BJ (cell line): Measurements from ENCODE around the gene TEAD2. TPM values are rescaled to one million over a fixed set of nuclear protein-coding genes. Genes with fewer than 3 reads are reported as not detected.

Source experiments
- CTCF ChIA-PET: fragments of 350-600 bp; formaldehyde crosslinking; extraction: SDS; loops from one replicate; lab custom pipeline; 2021; ENCODE audit warnings: antibody characterized with exemption, inconsistent platforms; lab: Yijun Ruan, JAX
- POLR2A ChIA-PET: fragments of 300-600 bp; sonication (Branson Sonifier 250); formaldehyde crosslinking; extraction: SDS; loops from one replicate; lab custom pipeline; 2021; ENCODE audit warnings: antibody characterized with exemption; lab: Charles Lee
- DNase-seq: peaks from one replicate; pipeline ENCODE4 v3.0.0-alpha.2; 2011; ENCODE audit warnings: low read depth
- H3K27me3 ChIP-seq: 2 replicates; pipeline ENCODE4 v1.6.0; 2011; ENCODE audit warnings: low read length; ENCODE audit not compliant: control insufficient read depth, insufficient read depth
- H3K36me3 ChIP-seq: 2 replicates; pipeline ENCODE4 v1.5.1; 2011; ENCODE audit warnings: low read length; ENCODE audit not compliant: control insufficient read depth, insufficient read depth
- H3K4me3 ChIP-seq: 2 replicates; pipeline ENCODE4 v1.5.1; 2011; ENCODE audit warnings: low read depth, mild to moderate bottlenecking, control low read depth, low read length
- CTCF ChIP-seq: IDR thresholded peaks from 2 replicates; pipeline ENCODE4 v1.5.1; 2011; ENCODE audit warnings: low read depth, mild to moderate bottlenecking, control low read depth, inconsistent platforms, low read length, moderate library complexity; ENCODE audit not compliant: insufficient read depth
- polyA plus RNA-seq: library from polyadenylated mRNA; depleted of rRNA; stranded (reverse); fragments of >200 nt; gene quantifications from 2 replicates; pipeline ENCODE4 v1.2.3, GENCODE V29; 2011

TEAD2 gene
- polyA plus RNA-seq, 1 experiment = 37.1 TPM

- no peak for DNase-seq
- ChIA-PET POLR2A (interaction anchor here (0.6 kb wide), 1 partner anchor 19 kb away, joined by 5 read pairs; no protein-coding TSS in a partner anchor), CTCF (no interaction called here)
- H3K4me3 ChIP-seq = no peak overlapping the region
- no peaks in the 10 kb centered on the region for H3K27me3 ChIP-seq
- no peak for TF ChIP-seq CTCF
- peaks cover 25% of the 10 kb centered on the region for H3K36me3 ChIP-seq
These were observed 19.1 kb downstream of the TEAD2 start for GRCh38 chr19:49343123-49343522.

GRCh38 chr19:49342291-49342721 lies 19.9 kb downstream of the TEAD2 start:
- Histone ChIP-seq H3K27me3 (no peaks in the 10 kb centered on the region), H3K4me3 (no peak overlapping the region), H3K36me3 (peaks cover 21% of the 10 kb centered on the region)
- ChIA-PET POLR2A (no interaction called here), CTCF (interaction anchor here (1.2 kb wide), 1 partner anchor 41 kb away, joined by 6 read pairs; no protein-coding TSS in a partner anchor)
- no peak for DNase-seq
- no peak for TF ChIP-seq CTCF

GRCh38 chr19:49340865-49341718 lies 21.1 kb downstream of the TEAD2 start:
- POLR2A ChIA-PET = no interaction called here
- no peak overlapping the region for H3K4me3 ChIP-seq
- peaks cover 14% of the 10 kb centered on the region for H3K36me3 ChIP-seq
- CTCF ChIA-PET = interaction anchor here (1.2 to 1.3 kb wide), 2 partner anchors 40 kb away, joined by 4 to 6 read pairs; no protein-coding TSS in a partner anchor
- no peak for DNase-seq
- no peaks in the 10 kb centered on the region for H3K27me3 ChIP-seq
- TF ChIP-seq CTCF = no peak

- H3K27me3 ChIP-seq = no peaks in the 10 kb centered on the region
- peaks cover 14% of the 10 kb centered on the region for H3K36me3 ChIP-seq
- ChIA-PET CTCF (interaction anchor here (1.3 kb wide), 1 partner anchor 39 kb away, joined by 4 read pairs; no protein-coding TSS in a partner anchor), POLR2A (no interaction called here)
- no peak overlapping the region for H3K4me3 ChIP-seq
- no peak for DNase-seq
- no peak for TF ChIP-seq CTCF
These were observed 21.9 kb downstream of the TEAD2 start for GRCh38 chr19:49340069-49340864.
